Measurements from ENCODE around the gene DTYMK.

GRCh38 chr2:241636182-241637017 lies 50.2 kb downstream of the DTYMK start:
- TF ChIP-seq CTCF (IDR thresholded peaks at IDR 0.05) (no peak), POLR2A (IDR thresholded peaks at IDR 0.05) (no peak)

Data from testis (tissue), 2 donors.